Putamen (tissue), 1 donor: ENCODE results near the gene NUDT3.
"Not testable (repeated sequence)": the region's sequence is repeated elsewhere in the genome, so short reads cannot be mapped to it uniquely, and the experiment has no call there.

ENCODE experiments used
- DNase-seq: peaks from one replicate; pipeline ENCODE4 v3.0.0-alpha.2; 2016; ENCODE audit warnings: low spot score

Gene NUDT3

DNA sequence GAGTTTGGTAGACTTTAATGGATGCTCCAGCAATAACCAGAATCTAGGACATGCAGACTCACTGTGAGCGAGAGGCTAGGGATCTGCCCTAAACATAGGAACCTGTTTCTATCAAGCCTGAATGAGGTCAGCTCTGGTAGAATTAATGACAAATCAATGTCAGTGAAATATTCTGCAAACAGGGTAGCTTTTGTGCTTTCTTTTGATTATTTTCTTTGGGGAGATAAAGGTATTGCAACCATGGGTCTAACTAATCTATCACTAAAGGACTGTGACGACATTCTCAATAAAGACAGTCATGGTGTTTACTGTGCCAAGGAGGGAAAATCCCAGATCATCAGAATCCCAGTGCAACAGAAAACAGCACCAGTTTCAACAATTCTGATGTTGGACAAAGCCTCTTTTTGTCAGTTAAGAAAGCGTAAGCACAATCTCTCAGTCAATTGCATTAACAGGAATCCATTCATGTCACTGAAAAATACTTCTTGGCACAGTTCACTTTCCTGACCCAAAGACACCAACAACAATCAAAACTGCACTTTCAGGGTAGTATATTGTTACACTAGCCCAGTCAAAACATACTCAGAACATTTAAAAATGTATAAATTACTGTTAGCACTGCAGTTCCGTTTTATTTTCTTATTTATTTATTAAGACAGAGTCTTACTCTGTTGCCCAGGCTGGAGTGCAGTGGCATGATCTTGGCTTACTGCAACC lies 106.9 kb downstream of the NUDT3 start:
- peak; percentile 75 for DNase-seq

DNA sequence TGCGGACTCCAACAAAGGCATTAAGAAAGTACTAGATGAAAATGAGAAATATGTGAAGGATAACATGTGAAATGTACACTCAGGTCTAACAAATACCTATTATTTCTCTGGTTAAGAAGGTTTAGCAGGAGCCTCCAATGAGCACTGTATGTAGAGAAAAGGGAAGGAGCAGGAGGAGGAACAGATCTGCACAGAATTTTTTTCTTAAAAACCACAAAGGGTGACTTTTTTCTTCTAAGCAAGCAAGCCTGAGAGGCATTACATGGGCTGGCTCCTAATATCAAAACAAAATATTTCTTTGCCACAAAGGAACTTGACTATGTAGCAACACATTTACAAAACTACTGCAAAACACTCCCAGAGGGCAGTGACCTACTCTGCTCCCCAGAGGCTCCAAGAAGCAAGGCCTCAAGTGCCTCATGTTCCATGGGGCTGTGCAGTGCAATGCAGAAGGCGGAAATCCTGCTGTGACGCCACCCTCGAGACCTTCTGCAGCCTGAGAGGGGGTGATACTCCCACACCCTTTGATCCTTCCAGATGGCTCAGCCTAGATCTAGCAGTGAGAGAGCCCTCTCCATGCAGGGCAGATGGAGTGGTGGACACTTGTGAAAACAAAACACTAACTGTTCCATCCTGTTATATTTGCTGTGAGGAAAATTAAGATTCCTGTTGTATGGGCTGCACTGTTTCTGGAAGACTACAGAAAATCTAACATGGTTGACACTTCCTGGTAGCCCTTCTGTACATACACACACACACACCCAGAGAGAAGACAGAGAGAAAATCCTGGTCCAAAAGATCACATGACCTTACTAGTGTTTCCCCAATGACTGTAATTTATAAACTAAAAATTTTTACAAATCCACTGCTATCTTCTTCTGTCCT lies 107.7 kb downstream of the NUDT3 start:
- DNase-seq, result peak; percentile 63

DNA sequence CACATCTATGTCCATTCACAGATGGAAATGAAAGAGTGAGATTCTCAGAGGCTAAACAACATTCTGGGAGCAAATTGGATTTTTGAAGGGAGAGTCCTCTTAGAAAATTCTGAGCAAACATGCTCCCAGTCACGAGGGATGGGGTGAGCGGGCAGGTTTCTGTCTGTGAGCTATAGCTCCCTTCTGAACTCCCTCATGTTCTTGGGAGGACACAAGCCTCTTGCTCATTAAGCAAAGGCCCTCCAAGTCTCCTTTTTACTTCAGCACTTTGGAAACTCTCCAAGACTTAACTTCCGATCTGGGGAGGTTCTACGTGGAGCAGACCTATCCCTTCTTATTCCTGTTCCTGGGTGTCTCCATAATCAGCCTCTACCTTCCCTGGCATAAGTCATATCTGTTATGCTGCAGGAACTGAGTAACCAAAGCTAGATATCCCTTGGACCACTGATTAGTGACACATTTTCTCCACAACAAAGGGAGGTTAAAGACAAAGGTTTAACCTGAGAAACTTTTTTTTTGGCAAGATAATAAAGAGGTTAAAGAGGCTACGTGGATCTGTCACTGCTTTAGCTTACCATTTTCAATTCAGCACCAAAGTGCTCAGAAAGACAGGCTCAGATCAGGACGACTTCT lies 110.7 kb downstream of the NUDT3 start:
- DNase-seq, result no peak

DNA sequence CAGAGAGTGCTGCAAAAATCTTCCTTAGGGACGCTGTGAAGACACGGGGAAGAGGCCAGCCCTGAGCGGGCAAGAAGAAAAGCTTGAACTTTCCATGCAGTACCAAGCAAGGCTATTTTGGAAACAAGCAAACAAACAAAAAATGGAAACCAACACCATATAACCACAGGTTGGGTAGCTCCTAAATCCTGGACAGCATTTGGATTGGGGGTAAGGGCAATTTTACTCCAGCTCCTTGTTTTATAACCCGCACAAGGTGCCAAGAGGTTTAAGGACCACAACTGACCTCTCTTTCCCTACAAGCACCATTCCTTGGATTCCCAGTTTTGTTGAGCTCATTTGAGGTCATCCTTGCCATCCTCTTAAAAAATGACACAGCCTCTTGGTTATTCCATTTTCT lies 112.3 kb downstream of the NUDT3 start:
- no peak for DNase-seq

DNA sequence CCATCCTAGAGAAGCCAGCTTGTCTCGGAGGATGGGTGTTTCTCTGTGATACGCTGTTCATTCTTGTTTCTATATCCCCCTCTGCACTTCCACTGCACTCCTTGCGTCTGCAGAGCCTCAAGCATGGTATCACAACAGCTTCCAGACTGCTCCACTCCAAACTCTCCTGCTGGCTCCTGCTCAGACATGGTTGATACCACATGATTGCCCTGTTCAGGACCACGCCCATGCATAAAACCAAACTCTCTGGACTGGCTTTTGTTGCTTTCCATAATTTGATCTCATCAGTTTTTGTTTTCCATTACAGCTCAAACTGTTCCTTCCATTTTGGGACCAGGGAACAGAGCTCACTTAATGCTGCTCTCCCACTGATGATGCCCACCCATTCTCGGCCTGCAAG lies 113.6 kb downstream of the NUDT3 start:
- DNase-seq, result no peak

DNA sequence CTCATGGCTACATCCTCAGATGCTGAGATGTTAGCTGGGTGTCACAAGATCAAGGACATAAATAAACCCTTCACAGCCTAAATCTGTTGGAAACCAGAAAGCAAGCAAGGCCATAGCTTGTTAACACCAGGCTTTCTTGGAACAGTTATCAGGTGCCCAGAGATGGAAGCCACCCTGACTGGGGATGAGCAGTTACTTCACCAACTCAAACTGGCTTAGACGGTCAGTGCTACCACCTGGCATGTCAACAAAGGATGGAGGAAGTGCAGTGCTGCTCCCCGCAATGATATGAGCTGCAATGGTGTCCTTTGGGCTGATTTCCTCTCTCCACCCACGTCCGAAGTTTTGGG lies 114.7 kb downstream of the NUDT3 start:
- DNase-seq, result no peak

DNA sequence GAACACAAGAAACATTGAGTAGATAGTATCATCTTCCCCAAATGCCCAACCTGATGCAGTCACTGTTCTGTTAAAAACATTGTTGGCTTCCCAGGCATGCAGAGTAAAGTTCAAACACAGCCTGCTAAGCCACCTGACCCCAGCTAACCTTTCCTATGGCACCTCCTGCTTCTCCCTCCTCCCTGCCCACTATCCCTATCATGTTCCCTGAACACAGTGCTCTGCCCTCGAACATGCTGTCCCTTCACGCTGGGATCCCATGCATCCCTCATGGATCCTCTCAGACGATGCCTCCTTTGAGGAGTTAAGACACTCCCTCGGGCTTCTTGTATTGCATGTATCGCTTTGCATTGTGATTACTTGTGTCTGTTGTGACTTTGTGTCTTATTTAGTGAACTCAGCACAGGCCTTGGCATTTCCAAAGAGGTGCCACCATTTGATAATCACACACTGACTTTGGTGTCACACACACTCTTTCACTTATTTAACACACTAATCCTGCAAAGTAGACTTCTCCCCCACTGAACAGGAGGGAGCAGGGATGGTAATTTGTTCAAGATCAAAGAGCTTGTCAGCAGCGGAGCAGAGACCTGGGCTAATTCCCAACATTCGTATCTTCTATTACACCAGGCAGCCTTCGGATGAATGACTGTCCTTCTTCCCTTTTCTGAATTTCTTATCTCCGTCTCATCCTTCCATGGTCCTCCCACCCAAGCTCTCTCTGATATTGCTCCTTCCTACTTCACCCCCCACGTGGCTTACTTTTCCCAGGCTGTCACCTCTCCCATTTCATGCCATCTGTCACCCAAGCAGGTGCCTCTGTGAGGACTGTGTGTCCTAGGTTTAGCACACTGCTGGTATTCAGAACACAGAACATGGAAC lies 115.3 kb downstream of the NUDT3 start:
- DNase-seq, result no peak

DNA sequence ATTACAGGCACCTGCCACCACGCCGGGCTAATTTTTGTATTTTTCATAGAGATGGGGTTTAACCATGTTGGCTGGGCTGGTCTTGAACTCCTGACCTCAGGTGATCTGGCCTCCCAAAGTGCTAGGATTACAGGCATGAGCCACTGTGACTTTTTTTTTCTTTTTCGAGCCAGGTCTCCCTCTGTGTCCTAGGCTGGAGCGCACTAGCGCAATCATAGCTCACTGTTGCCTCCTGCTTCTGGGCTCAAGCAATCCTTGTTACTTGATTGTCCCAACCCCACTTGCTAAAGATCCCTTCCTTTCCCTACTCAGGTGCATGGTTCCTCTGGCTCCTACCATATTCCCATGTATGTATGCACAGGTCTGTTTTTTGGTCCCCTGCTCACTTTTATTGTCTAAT lies 116.3 kb downstream of the NUDT3 start:
- DNase-seq, result no peak

DNA sequence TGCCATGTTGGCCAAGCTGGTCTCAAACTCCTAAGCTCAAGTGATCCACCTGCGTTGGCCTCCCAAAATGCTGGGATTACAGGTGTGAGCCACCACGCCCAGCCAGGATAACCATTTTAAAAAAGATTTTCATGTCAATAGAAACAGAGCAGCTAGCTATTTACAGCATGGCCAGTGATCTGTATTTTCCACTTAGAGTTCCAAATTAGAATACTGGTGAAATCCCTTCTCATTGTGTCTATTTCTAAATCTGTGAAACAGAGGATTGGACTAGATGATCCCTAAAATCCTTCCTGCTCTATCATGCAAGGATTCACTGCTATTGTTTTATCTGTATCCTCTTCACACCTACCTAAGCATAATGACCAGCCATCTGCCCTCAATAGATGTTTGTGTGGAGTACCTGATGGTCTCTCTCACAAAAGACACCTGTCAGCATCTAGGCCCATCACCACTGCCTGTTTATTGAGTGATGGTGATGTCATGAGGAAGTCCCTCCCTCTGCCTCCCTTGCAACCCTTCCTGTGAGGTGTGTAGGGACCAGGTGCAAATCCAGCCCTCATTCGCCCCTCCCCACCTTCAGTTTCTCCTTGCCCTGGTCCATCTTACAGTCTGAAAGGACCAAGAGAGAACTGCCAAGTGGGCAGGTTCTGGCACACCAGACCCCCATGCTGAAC lies 117.2 kb downstream of the NUDT3 start:
- DNase-seq, result no peak

DNA sequence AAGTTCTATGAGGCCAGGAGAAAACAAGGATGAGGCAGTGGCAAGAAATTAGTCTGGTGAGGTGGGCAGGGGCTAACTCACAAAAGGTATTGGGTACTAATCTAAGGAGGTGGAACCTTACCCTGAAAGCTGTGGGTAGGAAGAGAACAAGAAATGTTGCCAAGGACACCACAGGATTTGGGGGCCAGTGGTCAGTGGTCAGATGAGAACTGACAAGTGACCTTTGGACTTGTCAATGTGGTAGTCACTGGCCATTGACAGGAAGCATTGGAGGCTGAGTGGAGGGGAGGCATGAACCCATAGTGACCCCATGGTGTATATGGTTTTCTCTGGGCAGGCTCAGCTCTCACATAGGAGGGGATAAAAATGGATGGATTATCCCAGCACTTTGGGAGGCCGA lies 118.3 kb downstream of the NUDT3 start:
- DNase-seq, result no peak

DNA sequence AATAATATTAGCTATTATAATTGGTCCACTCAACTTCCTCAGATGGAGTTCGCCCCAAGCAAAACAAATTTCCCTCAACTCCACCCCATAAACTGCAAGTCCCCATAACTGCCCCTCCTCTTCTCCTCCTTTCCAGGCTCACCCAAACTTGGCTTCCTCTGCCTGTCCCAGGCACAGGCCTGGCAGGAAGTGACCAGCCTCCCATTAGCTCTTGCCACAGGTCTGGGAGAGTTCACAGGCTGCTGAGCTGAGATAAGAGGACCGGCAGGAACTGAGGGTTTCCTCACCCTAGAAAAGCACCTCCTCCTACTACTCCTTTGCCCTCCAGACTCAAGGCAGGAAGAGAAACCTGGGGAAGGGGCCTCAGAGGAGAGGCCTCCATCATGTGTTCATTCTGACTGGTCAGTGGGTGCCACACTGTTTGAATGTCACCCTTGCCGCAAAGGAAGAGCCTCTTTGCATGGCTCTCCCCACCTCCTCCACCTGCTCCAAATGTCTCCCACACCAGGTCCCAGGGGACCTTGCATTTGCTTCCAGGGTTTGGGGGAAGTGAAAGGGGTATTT lies 119.1 kb downstream of the NUDT3 start:
- no peak for DNase-seq

DNA sequence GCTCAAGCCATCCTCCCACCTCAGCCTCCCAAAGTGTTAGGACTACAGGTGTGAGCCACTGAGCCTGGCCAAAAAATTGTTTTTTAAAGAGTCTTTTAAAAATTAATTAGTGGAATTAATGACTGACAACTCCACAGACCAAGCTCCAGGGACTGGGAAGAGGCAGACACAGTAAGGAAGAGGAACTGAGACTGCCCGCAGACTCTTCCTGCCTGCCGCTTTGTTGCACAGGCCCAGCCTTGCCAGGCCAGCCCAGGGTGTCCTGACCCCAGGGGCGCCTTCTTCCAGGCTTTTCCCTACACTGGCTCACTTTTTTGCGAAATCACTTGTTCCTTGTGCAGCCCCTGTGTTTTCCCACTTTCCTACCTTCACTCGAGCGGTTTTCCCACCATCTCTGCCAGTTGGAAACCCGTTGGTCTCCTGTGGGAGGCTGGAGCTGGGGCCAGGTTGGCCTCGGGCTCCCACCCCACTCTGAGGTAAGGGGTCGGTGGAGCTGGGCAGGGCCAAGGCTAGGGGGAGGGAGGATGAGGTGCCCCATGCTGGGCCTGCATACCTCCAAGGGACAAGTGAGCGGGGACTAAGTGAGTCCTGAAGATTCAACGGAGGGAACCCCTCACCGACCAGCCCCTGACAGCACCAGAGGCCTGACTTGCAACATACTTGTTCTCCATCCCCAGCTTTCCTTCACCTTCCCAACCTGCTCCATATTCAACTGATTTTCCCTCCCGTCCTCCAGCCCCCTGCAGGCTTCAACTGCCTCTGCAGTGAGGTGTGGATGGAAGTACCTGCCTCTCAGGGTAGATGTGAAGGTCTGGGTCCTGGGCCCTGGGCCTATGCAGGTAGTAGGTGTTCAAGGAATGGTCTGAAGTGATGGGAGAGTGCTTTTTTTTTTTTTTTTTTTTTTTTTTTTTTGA lies 120.2 kb downstream of the NUDT3 start:
- DNase-seq, result no peak

DNA sequence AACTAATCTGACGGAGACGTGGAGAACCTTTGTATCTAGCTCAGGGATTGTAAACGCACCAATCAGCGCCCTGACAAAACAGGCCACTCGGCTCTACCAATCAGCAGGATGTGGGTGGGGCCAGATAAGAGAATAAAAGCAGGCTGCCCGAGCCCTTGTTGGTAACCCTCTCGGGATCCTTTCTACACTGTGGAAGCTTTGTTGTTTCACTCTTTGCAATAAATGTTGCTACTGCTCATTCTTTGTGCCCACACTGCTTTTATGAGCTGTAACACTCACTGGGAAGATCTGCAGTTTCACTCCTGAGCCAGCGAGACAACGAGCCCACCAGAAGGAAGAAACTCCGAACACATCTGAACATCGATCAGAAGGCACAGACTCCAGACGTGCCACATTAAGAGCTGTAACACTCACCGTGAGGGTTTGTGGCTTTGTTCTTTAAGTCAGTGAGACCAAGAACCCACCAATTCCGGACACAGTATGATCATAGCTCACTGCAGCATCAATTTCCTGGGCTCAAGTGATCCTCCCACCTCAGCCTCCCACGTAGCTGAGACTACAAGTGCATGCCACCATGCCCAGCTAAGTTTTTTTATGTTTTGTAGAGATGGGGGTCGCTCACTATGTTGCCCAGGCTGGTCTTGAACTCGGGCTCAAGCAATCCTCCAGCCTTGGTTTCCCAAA lies 122.7 kb downstream of the NUDT3 start:
- not testable (repeated sequence) for DNase-seq

DNA sequence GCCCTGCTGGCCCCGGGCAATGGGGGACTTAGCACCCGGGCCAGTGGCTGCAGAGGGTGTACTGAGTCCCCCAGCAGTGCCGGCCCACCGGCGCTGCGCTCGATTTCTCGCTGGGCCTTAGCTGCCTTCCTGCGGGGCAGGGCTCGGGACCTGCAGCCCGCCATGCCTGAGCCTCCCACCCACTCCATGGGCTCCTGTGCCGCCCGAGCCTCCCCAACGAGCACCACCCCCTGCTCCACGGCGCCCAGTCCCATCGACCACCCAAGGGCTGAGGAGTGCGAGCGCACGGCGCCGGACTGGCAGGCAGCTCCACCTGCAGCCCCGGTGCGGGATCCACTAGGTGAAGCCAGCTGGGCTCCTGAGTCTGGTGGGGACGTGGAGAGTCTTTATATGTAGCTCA lies 123.3 kb downstream of the NUDT3 start:
- not testable (repeated sequence) for DNase-seq

DNA sequence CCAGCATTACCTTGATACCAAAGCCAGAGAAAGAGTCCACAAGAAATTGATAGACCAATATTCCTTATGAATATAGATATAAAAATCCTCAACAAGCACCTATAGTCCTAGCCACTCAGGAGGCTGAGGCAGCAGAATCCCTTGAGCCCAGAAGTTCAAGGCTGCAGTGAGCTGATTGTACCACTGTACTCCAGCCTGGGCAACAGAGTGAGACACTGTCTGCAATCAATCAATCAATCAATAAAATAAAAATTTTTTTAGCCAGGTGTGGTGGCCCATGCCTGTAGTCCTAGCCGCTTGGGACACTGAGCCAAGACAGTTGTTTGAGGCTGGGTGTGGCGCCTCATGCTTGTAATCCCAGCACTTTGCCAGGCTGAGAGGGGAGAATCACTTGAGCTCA lies 124.7 kb downstream of the NUDT3 start:
- DNase-seq, result no peak

DNA sequence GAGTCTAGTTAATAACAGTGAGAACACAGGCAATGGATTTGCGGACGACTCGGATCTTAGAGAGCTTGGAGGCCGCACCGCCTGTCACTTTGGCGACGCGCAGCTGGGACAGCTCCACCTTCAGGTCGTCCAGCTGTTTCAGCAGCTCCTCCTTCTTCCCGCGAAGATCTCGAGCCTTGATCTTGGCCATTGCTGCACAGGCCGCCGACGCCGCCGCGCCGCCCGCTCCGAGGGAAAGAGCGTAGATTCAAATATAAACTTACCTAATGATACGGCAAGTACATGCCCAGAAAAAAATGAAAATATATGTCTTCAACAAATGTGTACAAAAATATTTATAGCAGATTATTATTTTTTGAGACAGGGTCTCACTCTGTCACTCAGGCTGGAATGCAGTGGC lies 129.0 kb downstream of the NUDT3 start:
- DNase-seq, result not testable (repeated sequence)

DNA sequence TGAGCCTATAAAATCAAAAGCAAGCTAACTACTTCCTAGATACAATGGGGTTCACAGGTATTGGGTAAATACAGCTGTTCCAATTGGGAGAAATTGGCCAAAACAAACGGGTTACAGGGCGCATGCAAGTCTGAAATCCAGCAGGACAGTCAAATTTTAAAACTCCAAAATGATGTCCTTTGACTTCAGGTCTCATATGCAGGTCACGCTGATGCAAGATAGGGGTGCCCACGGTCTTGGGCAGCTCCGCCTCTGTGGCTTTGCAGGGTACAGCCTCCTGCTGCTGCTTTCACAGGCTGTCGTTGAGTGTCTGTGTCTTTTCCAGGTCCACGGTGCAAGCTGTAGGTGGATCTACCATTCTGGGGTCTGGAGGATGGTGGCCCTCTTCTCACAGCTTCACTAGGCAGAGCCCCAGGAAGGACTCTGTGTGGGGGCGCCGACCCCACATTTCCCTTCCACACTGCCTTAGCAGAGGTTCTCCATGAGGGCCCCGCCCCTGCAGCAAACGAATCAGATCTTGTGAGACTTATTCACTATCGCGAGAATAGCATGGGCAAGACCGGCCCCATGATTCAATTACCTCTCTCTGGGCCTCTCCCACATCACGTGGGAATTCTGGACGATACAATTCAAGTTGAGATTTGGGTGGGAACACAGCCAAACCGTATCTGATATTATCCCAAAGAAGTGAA lies 131.7 kb downstream of the NUDT3 start:
- DNase-seq, result no peak

DNA sequence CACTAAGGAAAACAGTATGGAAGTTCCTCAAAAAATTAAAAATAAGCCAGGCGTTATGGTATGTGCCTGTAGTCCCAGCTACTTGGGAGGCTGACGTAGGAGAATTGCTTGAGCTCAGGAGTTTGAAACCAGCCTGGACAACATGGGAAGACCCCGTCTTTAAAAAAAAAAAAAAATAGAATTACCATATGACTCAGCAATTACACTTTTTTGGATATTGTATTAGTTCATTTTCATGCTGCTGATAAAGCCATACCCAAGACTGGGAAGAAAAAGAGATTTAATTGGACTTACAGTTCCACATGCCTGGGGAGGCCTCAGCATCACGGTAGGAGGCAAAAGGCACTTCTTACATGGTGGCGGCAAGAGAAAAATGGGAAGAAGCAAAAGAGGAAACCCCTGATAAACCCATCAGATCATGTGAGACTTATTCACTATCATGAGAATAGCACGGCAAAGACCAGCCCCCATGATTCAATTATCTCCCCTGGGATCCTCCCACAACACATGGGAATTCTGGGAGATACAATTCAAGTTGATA lies 132.9 kb downstream of the NUDT3 start:
- no peak for DNase-seq

DNA sequence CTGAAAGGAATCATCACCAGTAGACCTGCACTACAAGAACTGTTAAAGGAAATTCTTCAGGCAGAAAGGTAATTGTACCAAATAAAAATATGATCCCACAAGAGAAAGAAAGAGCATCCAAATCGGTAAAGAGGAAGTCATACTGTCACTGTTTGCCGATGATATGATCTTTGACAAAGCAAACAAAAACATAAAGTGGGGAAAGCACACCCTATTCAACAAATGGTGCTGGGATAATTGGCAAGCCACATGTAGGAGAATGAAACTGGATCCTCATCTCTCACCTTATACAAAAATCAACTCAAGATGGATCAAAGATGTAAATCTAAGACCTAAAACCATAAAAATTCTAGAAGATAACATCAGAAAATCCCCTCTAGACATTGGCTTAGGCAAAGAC lies 140.1 kb downstream of the NUDT3 start:
- not testable (repeated sequence) for DNase-seq
